HEK293T (cell line): ENCODE data around the gene PRDM11.

ENCODE experiments used
- CTCF ChIA-PET: fragments of 350-600 bp; formaldehyde crosslinking; extraction: SDS; loops from one replicate; lab custom pipeline; 2021; ENCODE audit warnings: antibody characterized with exemption, inconsistent platforms; lab: Yijun Ruan, JAX
- POLR2A ChIA-PET: fragments of 350-600 bp; formaldehyde crosslinking; extraction: SDS; loops from one replicate; lab custom pipeline; 2020; ENCODE audit warnings: antibody characterized with exemption, inconsistent platforms; lab: Yijun Ruan, JAX
- DNase-seq: peaks from one replicate; pipeline ENCODE4 v3.0.0; 2012; ENCODE audit warnings: mixed read lengths; ENCODE audit errors: extremely low spot score
- ARNT ChIP-seq: fragments of 450-650 bp; IDR thresholded peaks from 2 replicates; pipeline ENCODE4 v1.6.1; 2017; ENCODE audit warnings: mild to moderate bottlenecking
- BHLHE40 ChIP-seq: fragments of 450-650 bp; IDR thresholded peaks from 2 replicates; pipeline ENCODE4 v1.6.1; 2016; ENCODE audit warnings: mild to moderate bottlenecking, moderate library complexity, borderline replicate concordance
- CTBP1 ChIP-seq: fragments of 450-650 bp; IDR thresholded peaks from 2 replicates; pipeline ENCODE4 v1.6.1; 2016; ENCODE audit warnings: borderline replicate concordance
- ELF4 ChIP-seq: fragments of 450-650 bp; IDR thresholded peaks from 2 replicates; pipeline ENCODE4 v1.6.1; 2017; ENCODE audit warnings: antibody characterized with exemption
- FOXA1 ChIP-seq: fragments of 450-650 bp; IDR thresholded peaks from 2 replicates; pipeline ENCODE4 v1.6.1; 2016; ENCODE audit warnings: mild to moderate bottlenecking
- FOXK2 ChIP-seq: fragments of 450-650 bp; IDR thresholded peaks from 2 replicates; pipeline ENCODE4 v1.6.1; 2016; ENCODE audit warnings: mild to moderate bottlenecking
- FOXM1 ChIP-seq: fragments of 450-650 bp; IDR thresholded peaks from 2 replicates; pipeline ENCODE4 v1.6.1; 2017; ENCODE audit warnings: mild to moderate bottlenecking, borderline replicate concordance
- HDGF ChIP-seq: fragments of 450-650 bp; IDR thresholded peaks from 2 replicates; pipeline ENCODE4 v1.6.1; 2017; ENCODE audit warnings: antibody characterized with exemption, borderline replicate concordance
- L3MBTL2 ChIP-seq: fragments of 450-650 bp; conservative IDR thresholded peaks from 2 replicates; pipeline ENCODE4 v1.6.1; 2016; ENCODE audit warnings: mild to moderate bottlenecking
- LEF1 ChIP-seq: fragments of 450-650 bp; IDR thresholded peaks from 2 replicates; pipeline ENCODE4 v1.6.1; 2017; ENCODE audit warnings: mild to moderate bottlenecking, borderline replicate concordance
- NFRKB ChIP-seq: fragments of 450-650 bp; IDR thresholded peaks from 2 replicates; pipeline ENCODE4 v1.6.1; 2016; ENCODE audit warnings: mild to moderate bottlenecking, moderate library complexity
- SP1 ChIP-seq: fragments of 450-650 bp; IDR thresholded peaks from 2 replicates; pipeline ENCODE4 v1.6.1; 2017
- SUZ12 ChIP-seq: fragments of 450-650 bp; IDR thresholded peaks from 2 replicates; pipeline ENCODE4 v1.6.1; 2016; ENCODE audit warnings: mild to moderate bottlenecking
- TARDBP ChIP-seq: fragments of 450-650 bp; IDR thresholded peaks from 2 replicates; pipeline ENCODE4 v1.6.1; 2016
- ZNF384 ChIP-seq: fragments of 450-650 bp; IDR thresholded peaks from 2 replicates; pipeline ENCODE4 v1.6.1; 2016
- TF ChIP-seq, protein P1 (sequence below): fragments of 450-650 bp; IDR thresholded peaks from 2 replicates; pipeline ENCODE4 v1.6.1; 2016

The PRDM11 gene

DNA sequence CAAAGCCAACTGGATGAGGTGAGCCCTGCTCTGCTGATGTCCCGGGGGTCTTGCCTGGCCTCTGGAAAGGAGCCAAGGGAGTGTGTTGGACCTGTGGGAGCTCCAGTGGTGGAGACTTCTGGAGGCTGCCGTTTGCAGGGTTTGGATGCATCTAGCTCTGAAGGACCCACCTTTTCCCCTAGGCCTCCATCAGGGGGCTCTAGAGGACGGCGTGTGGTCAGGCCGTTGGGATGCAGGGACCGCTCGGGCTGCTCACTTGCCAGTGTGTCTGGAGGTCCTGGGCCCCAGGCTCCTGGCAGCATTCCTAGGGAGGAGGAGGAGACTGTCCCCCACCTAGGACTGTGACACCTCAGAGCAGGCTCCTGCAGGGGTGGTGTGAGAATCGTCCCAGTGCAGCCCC is 58.3 kb downstream of the PRDM11 start:
- CTCF ChIA-PET = no interaction called here
- peak; percentile 20 for DNase-seq
- TF ChIP-seq SUZ12 = no peak
- TF ChIP-seq FOXA1 = no peak
- POLR2A ChIA-PET = no interaction called here

DNA sequence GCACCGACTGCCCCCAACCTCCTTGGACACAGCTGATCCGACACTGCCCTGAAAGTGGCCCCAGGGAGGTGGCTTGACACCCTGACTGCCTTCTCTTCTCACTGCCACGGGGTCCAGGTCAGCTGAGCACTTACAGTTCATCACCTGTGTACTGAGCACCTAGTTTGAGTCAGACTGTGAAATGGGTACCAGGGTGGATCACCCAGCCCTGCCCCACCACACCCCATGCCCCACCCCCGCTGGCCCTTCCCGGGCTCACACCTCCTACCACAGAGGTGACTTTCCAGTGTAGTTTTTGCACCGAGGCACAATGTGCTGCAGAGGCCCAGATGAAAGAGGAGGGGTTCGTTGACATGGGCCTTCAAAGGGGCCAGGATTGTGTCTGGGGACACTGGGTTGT is 59.5 kb downstream of the PRDM11 start:
- POLR2A ChIA-PET = no interaction called here
- no peak for DNase-seq
- TF ChIP-seq SP1 (no peak), NFRKB (no peak), ZNF384 (no peak), CTBP1 (no peak), L3MBTL2 (no peak), HDGF (no peak)
- TF ChIP-seq, protein P1, sequence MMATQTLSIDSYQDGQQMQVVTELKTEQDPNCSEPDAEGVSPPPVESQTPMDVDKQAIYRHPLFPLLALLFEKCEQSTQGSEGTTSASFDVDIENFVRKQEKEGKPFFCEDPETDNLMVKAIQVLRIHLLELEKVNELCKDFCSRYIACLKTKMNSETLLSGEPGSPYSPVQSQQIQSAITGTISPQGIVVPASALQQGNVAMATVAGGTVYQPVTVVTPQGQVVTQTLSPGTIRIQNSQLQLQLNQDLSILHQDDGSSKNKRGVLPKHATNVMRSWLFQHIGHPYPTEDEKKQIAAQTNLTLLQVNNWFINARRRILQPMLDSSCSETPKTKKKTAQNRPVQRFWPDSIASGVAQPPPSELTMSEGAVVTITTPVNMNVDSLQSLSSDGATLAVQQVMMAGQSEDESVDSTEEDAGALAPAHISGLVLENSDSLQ = no peak
- CTCF ChIA-PET = no interaction called here

DNA sequence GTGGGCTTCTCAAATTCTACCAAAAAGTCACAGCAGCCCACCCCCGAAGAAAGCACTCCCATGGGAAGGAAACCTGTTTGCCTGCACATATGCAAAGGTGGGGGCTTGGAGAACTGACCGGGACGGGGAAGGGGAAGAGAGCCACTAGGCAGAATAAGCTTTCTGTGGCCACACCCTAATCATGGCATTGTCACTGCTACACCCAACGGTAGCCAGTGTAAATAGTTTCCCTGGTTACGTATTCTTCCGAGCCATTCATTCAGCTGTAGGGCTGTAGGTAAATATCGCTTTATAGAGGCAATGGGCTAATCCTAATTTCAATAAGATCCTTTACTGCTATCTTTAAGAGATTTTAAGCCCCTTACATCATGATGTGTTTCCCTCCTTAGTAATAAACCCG is 61.7 kb downstream of the PRDM11 start:
- ChIA-PET POLR2A (no interaction called here), CTCF (no interaction called here)
- no peak for DNase-seq
- TF ChIP-seq TARDBP = no peak
- TF ChIP-seq SUZ12 = no peak
- TF ChIP-seq FOXA1 = no peak
- no peak for TF ChIP-seq L3MBTL2
- no peak for TF ChIP-seq FOXK2
- TF ChIP-seq LEF1 = no peak
- TF ChIP-seq, protein P1 = no peak
- no peak for TF ChIP-seq BHLHE40
- no peak for TF ChIP-seq ZNF384
- no peak for TF ChIP-seq NFRKB
- TF ChIP-seq SP1 = no peak
- TF ChIP-seq ELF4 = no peak
- TF ChIP-seq FOXM1 = no peak
- no peak for TF ChIP-seq ARNT
- TF ChIP-seq HDGF = no peak
- no peak for TF ChIP-seq CTBP1

DNA sequence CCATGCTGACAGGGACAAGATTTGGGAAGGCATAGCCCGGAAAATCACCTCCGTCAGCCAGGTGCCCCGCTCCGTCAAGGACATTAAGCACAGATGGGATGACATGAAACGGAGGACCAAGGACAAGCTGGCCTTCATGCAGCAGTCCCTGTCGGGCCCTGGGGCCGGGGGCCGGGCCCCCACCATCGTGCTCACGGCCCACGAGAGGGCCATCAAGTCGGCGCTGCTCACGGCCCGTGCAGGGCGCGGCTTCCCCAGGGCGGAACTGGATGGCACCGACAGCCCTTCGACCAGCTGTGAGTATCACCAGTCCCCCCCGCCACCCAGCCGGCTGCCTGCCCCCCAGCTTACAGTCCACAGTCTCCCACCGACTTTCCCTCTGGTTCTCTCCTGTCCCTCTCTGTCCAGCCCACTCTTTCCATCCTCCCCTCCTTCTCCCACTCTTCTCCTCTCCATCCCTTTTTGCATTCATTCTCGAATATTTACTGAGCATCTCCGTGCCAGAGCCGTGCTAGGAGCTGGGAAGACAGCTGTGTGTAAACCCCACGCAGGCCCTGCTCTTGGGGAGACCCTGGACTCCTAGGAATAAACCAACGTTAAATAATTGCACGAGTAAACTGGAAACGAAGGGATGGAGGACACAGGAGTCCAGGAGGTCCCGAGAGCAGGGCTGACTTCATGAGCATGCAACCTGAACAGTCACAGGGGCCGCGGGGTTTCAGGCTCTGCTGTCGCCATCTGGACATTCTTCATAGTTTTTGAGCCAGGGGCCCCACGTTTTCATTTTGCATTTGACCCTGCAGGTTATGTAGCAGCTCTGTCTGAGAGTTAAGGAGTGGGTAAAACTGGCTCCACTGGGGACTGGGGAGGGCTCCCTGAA is 62.8 kb downstream of the PRDM11 start:
- no peak for DNase-seq
- TF ChIP-seq CTBP1 (no peak), LEF1 (no peak), TARDBP (no peak), ELF4 (no peak), ARNT (no peak), FOXM1 (no peak), HDGF (no peak), FOXK2 (no peak), SP1 (no peak), SUZ12 (no peak), NFRKB (no peak), BHLHE40 (no peak), FOXA1 (no peak), L3MBTL2 (no peak), ZNF384 (no peak)
- TF ChIP-seq, protein P1 = no peak
- ChIA-PET CTCF (no interaction called here), POLR2A (no interaction called here)

DNA sequence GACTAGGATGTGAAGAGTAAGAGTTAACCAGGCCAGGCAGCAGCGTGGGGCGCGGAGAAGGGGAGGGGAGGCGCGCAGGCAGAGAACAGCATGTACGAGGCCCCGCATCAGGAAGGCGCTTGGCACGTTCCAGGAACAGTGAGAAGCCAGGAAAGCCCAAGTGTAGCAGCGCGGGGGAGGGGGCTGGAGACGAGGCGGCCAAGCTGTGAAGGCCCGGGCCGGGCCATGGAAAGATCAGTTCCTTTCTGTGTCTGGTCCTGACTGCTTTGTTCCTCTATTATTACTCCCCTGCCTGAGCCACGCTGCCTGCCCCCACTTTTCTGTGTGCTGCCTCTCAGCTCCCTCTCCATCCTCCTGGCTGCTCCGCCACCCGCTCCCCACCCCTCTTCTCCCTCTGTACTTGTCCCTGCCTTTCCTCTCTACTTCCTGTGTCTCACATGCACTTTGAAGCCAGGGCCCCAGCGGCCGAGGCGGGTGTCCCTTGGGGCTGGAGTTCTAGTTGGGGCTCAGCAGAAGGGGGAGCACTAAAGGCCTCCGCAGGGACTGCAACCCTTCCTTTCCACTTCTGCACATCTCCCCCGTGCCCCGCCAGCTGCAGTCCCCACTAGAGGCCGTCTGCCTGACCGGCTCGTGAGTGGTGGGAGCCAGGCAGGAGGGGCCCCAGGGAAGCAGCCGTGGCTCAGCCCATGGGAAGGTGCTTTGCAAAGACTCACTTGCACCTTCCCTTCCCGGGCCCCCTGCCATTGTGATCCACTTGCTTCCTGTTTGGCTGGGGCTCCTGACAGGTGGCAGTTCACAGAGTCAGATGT is 63.7 kb downstream of the PRDM11 start:
- ChIA-PET POLR2A (no interaction called here), CTCF (interaction anchor here (0.6 kb wide), 1 partner anchor 252 kb away, joined by 5 read pairs; no protein-coding TSS in a partner anchor)
- DNase-seq = no peak
- TF ChIP-seq ZNF384 = no peak
- no peak for TF ChIP-seq TARDBP
- TF ChIP-seq FOXK2 = no peak
- no peak for TF ChIP-seq ELF4
- TF ChIP-seq SP1 = no peak
- TF ChIP-seq, protein P1 = no peak
- TF ChIP-seq LEF1 = no peak
- TF ChIP-seq L3MBTL2 = no peak
- TF ChIP-seq ARNT = no peak
- TF ChIP-seq FOXM1 = no peak
- TF ChIP-seq CTBP1 = no peak
- TF ChIP-seq FOXA1 = no peak
- TF ChIP-seq NFRKB = no peak
- TF ChIP-seq SUZ12 = no peak
- no peak for TF ChIP-seq HDGF
- TF ChIP-seq BHLHE40 = no peak
